Right atrium auricular region (tissue), 2 donors: Measurements from ENCODE around the gene AKR7A2. TPM values are rescaled to one million over a fixed set of nuclear protein-coding genes. Genes with fewer than 3 reads are reported as not detected.

ENCODE experiments used
- DNase-seq: peaks from one replicate; pipeline ENCODE4 v3.0.0-alpha.2; 2019; ENCODE audit warnings: low spot score
- H3K27ac ChIP-seq, 2 donors: fragments of 200-600 bp; sonication (generic); 1 replicate in 1 of 2; 2 replicates in 1 of 2; pipeline ENCODE4 v1.5.1; 2016 to 2019
- H3K27me3 ChIP-seq, 2 donors: fragments of 200-600 bp; sonication (generic); one replicate each; pipeline versions ENCODE4 v1.5.1 to v1.6.0; 2017 to 2019
- H3K36me3 ChIP-seq: fragments of 200-600 bp; sonication (generic); one replicate; pipeline ENCODE4 v1.5.1; 2016
- H3K4me1 ChIP-seq, 2 donors: fragments of 200-600 bp; sonication (generic); one replicate each; pipeline versions ENCODE4 v1.5.1 to v1.6.0; 2017 to 2019
- H3K4me3 ChIP-seq, 2 donors: fragments of 200-600 bp; sonication (generic); 1 replicate in 1 of 2; 2 replicates in 1 of 2; pipeline ENCODE4 v1.5.1; 2017 to 2019; ENCODE audit warnings: mild to moderate bottlenecking in 1 of 2, moderate library complexity in 1 of 2
- H3K9me3 ChIP-seq, 2 donors: fragments of 200-600 bp; sonication (generic); one replicate each; pipeline ENCODE4 v1.5.1; 2019
- CTCF ChIP-seq, 2 donors: fragments of 200-600 bp; sonication (generic); IDR thresholded peaks; one replicate each; pipeline ENCODE4 v1.5.1; 2019; ENCODE audit warnings: antibody characterized with exemption in 2 of 2
- total RNA-seq, 2 donors: library from RNA; depleted of rRNA; stranded (reverse); fragments of >200 nt; gene quantifications; one replicate each; pipeline ENCODE4 v1.1.0, GENCODE V29; 2016

AKR7A2 gene
- total RNA-seq, 2 donors from 2014 or later, result 51.1 to 69.3 TPM

GRCh38 chr1:19346026-19346425 lies 34.1 kb upstream of the AKR7A2 start:
- H3K36me3 ChIP-seq, result peaks cover 53% of the 10 kb centered on the region
- H3K27ac ChIP-seq, result no peak overlapping the region
- peaks cover 0 to 30% of the 10 kb centered on the region in 2 donors for H3K4me1 ChIP-seq
- H3K9me3 ChIP-seq, result no peaks in the 10 kb centered on the region
- DNase-seq, result no peak
- no peak for TF ChIP-seq CTCF (IDR thresholded peaks at IDR 0.05)
- H3K4me3 ChIP-seq, result no peak overlapping the region
- no peaks in the 10 kb centered on the region for H3K27me3 ChIP-seq

- H3K9me3 ChIP-seq, result no peaks in the 10 kb centered on the region
- DNase-seq, result no peak
- H3K4me1 ChIP-seq, result peaks cover 0 to 30% of the 10 kb centered on the region in 2 donors
- H3K36me3 ChIP-seq, result peaks cover 58% of the 10 kb centered on the region
- no peak for TF ChIP-seq CTCF (IDR thresholded peaks at IDR 0.05)
- no peak overlapping the region for H3K4me3 ChIP-seq
- no peak overlapping the region for H3K27ac ChIP-seq
- H3K27me3 ChIP-seq, result no peaks in the 10 kb centered on the region
Measured at GRCh38 chr1:19345391-19345790, 33.4 kb upstream of the AKR7A2 start.

GRCh38 chr1:19344831-19345230 lies 32.9 kb upstream of the AKR7A2 start:
- TF ChIP-seq CTCF (IDR thresholded peaks at IDR 0.05), result no peak
- H3K27ac ChIP-seq, result no peak overlapping the region
- H3K4me1 ChIP-seq, result peaks cover 0 to 30% of the 10 kb centered on the region in 2 donors
- H3K36me3 ChIP-seq, result peaks cover 58% of the 10 kb centered on the region
- no peak for DNase-seq
- no peak overlapping the region for H3K4me3 ChIP-seq
- no peaks in the 10 kb centered on the region for H3K9me3 ChIP-seq
- H3K27me3 ChIP-seq, result no peaks in the 10 kb centered on the region

DNA sequence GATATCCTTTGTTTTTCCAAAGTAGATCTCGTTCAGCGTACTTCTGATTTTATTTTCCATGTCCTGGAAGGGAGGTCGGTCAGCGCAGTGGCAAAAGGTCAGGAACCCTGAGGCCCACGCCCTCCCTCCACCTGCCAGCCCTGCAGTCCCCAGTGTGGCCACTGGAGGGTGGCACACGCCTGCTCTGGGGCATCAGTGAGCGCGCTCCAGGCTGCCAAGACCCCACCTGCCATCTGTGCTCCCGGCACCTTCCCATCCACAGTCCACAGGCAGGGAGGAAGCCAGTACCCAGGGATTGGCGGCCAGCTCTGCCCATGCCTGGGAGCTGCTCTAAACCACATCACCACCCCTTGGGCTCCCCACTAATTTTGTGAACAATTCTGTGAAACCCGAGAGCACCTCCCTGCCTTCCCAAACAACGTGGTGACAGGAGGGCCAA lies 32.4 kb upstream of the AKR7A2 start:
- peak; percentile 81 to 95 for TF ChIP-seq CTCF (IDR thresholded peaks at IDR 0.05)
- peaks cover 58% of the 10 kb centered on the region for H3K36me3 ChIP-seq
- H3K9me3 ChIP-seq, result no peaks in the 10 kb centered on the region
- H3K27me3 ChIP-seq, result no peaks in the 10 kb centered on the region
- H3K27ac ChIP-seq, result no peak overlapping the region
- H3K4me3 ChIP-seq, result no peak overlapping the region
- H3K4me1 ChIP-seq, result peaks cover 0 to 30% of the 10 kb centered on the region in 2 donors
- DNase-seq, result peak; percentile 66

DNA sequence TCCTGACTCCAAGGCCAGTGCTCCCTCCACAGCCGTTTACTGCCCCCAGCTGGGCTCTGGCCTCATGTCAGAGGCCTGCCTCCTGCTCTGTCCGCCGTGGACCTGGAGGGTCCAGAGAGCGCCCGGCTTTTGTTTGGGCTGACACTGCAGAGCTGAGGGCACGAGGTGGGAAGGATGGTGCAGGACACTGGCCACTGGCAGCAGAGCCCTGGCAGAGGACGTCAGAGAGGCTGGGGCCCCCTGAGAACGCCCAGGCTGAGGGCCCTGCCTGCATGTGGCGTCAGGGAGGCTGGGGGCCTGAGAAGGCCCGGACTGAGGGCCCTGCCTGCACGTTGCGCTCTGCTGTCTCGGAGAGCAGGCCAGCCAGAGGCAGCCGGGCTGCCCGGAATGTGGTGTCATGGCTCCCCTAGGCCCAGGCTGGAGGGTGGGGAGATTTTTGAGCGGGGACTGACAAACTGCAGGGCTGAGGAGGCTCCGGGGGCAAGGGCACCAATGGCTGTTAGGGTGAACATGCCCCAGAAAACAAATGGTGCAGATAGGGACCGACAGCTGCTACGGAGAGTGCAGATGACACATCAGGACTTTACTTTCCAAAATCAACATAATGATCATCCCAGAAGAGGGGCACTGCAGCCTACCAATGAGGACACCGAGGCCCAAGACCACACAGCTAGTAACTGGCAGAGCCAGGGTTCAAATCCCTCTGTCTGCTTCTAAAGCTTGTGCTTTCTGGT lies 31.8 kb upstream of the AKR7A2 start:
- Histone ChIP-seq H3K36me3 (peaks cover 61% of the 10 kb centered on the region), H3K27ac (no peak overlapping the region), H3K4me1 (peaks cover 0 to 30% of the 10 kb centered on the region in 2 donors), H3K27me3 (no peaks in the 10 kb centered on the region), H3K4me3 (no peak overlapping the region), H3K9me3 (no peaks in the 10 kb centered on the region)
- no peak for TF ChIP-seq CTCF (IDR thresholded peaks at IDR 0.05)
- DNase-seq, result no peak
